Kidney (tissue), 14 donors: Measurements from ENCODE around the gene SNN. TPM values are rescaled to one million over a fixed set of nuclear protein-coding genes. Genes with fewer than 3 reads are reported as not detected.

Experiments used
- DNase-seq, 5 donors: peaks; one replicate each; pipeline ENCODE4 v3.0.0-alpha.2; 2013 to 2020
- FAIRE-seq: peaks from 2 replicates; lab custom pipeline; 2012; peaks lifted over from hg19 to GRCh38; lab: Jason Lieb, UNC
- H3K27ac ChIP-seq, 2 donors: one replicate each; pipeline ENCODE4 v1.7.0; 2013; ENCODE audit warnings: low read depth in 2 of 2, low read length in 2 of 2, inconsistent platforms in 1 of 2
- H3K27me3 ChIP-seq: one replicate; pipeline ENCODE4 v1.7.1; 2013; ENCODE audit warnings: low read length, inconsistent platforms; ENCODE audit not compliant: control insufficient read depth, insufficient read depth
- H3K36me3 ChIP-seq, 3 donors: one replicate each; pipeline versions ENCODE4 v1.7.0 to v1.7.1; 2013; ENCODE audit warnings: low read length in 3 of 3, control low read depth in 1 of 3, inconsistent platforms in 1 of 3; ENCODE audit not compliant: insufficient read depth in 3 of 3, control insufficient read depth in 2 of 3
- H3K4me1 ChIP-seq, 3 donors: one replicate each; pipeline versions ENCODE4 v1.7.0 to v1.7.1; 2013; ENCODE audit warnings: low read length in 3 of 3, inconsistent platforms in 1 of 3, low read depth in 1 of 3; ENCODE audit not compliant: control insufficient read depth in 2 of 3, insufficient read depth in 2 of 3
- H3K4me3 ChIP-seq, 3 donors: one replicate each; pipeline versions ENCODE4 v1.7.0 to v1.8.1; 2013; ENCODE audit warnings: low read length in 3 of 3, control low read depth in 1 of 3, inconsistent platforms in 1 of 3
- H3K9ac ChIP-seq, 3 donors: one replicate each; pipeline versions ENCODE4 v1.7.0 to v1.7.1; 2013; ENCODE audit warnings: low read length in 3 of 3, control low read depth in 1 of 3, inconsistent platforms in 1 of 3
- H3K9me3 ChIP-seq, 3 donors: one replicate each; pipeline versions ENCODE4 v1.7.0 to v1.7.1; 2013; ENCODE audit warnings: low read length in 3 of 3, control low read depth in 1 of 3, inconsistent platforms in 1 of 3; ENCODE audit not compliant: control insufficient read depth in 2 of 3, insufficient read depth in 1 of 3
- intact Hi-C: fragments of 100-400 bp; cut with DNase I; formaldehyde crosslinking; loops from one replicate; pipeline ENCODE4 v1.11.1; 2022
- polyA plus RNA-seq: library from polyadenylated mRNA; stranded (reverse); fragments of 350-450 nt; fragmentation: Illumina TruSeq; extraction: RNeasy Lipid Tissue Mini Kit (QIAGEN cat#74804); gene quantifications from one replicate; pipeline ENCODE4 v1.2.3, GENCODE V29; 2014; ENCODE audit warnings: low read depth, low replicate concordance; ENCODE audit not compliant: insufficient read depth
- total RNA-seq: library from RNA; stranded (reverse); fragmentation: NEBNext Ultra II Directional; extraction: Animal tissue kit (Norgen Biotek cat#: 25700); gene quantifications from one replicate; pipeline ENCODE4 v1.2.1, GENCODE V29; 2021
- TF ChIP-seq, protein P1 (sequence below): IDR thresholded peaks from 3 replicates; pipeline ENCODE4 v1.5.1; 2012; ENCODE audit warnings: mild to moderate bottlenecking, moderate library complexity, borderline replicate concordance; ENCODE audit not compliant: insufficient read depth; ENCODE audit errors: extremely low read depth
- donor health status: control.
- donor health status: control.
- donor health status: control.
- donor health status: control.
- donor health status: control.
- donor health status: DM: yes; HTN: yes; CAD: no.
- donor health status: Normal renal cell carcinoma (clear cell type).

The SNN gene
- total and polyA plus RNA-seq, 2 donors from 2014 or later: 16.6 to 21.9 TPM

DNA sequence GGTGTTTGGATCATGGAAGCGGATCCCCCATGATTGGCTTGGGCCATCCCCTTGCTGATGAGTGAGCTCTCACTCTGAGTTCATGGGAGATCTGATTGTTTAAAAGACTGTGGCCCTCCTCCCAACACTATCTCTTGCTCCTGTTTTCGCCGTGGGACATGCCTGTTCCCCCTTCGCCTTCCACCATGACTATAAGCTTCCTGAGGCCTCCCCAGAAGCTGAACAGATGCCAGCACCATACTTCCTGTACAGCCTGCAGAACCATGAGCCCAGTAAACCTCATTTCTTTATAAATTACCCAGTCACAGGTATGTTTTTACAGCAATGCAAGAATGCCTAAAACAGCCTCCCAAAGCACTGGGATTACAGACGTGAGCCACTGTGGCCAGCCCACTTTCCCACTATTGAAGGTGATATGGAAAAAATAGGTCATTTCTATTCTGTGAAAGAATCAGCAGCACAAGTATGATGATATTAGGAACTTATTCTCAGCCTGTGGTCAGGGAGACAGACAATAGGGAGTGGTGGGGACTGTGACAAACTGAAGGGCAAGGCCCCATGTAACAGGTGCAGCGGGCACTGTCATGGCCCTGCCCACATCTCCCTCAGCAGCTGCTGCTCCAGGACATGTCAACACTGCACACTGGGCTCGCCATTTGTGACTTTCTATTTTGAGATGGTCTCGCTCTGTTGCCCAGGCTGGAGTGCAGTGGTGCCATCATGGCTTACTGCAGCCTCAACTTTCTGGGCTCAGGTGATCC is 47.8 kb upstream of the SNN start:
- Histone ChIP-seq H3K36me3 (no peaks in the 10 kb centered on the region), H3K4me1 (peaks cover 0 to 7% (median 3%) of the 10 kb centered on the region in 3 donors), H3K4me3 (no peak overlapping the region), H3K27ac (no peak overlapping the region), H3K27me3 (no peaks in the 10 kb centered on the region), H3K9me3 (no peaks in the 10 kb centered on the region), H3K9ac (no peak overlapping the region)
- TF ChIP-seq, protein P1, sequence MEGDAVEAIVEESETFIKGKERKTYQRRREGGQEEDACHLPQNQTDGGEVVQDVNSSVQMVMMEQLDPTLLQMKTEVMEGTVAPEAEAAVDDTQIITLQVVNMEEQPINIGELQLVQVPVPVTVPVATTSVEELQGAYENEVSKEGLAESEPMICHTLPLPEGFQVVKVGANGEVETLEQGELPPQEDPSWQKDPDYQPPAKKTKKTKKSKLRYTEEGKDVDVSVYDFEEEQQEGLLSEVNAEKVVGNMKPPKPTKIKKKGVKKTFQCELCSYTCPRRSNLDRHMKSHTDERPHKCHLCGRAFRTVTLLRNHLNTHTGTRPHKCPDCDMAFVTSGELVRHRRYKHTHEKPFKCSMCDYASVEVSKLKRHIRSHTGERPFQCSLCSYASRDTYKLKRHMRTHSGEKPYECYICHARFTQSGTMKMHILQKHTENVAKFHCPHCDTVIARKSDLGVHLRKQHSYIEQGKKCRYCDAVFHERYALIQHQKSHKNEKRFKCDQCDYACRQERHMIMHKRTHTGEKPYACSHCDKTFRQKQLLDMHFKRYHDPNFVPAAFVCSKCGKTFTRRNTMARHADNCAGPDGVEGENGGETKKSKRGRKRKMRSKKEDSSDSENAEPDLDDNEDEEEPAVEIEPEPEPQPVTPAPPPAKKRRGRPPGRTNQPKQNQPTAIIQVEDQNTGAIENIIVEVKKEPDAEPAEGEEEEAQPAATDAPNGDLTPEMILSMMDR: no peak
- DNase-seq (no peak), FAIRE-seq (no peak)
- intact Hi-C loops: no loop called here

DNA sequence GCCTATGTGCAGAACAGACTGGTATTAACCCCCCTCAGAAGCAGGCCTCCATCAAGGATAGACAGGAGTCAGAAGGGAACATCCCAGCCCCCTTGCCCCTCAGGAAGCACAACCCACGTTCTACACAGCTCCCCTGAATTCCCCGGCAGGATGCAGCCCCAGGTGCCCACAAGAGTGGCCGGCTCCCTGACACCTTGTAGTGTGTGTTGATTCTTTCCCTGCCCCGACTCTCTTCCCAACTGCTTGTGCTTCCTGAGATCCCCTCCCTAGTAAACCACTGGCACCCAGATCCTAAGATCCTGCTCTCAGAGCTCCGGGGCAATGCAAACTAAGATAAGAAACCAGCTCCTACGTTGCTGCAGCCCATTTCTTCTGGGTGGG is 46.7 kb upstream of the SNN start:
- TF ChIP-seq, protein P1: no peak
- DNase-seq (no peak), FAIRE-seq (no peak)
- H3K9me3 ChIP-seq: no peaks in the 10 kb centered on the region
- no peak overlapping the region for H3K4me3 ChIP-seq
- H3K27ac ChIP-seq: peak overlapping the region in 1 of 2 donors; percentile 60
- no peaks in the 10 kb centered on the region for H3K27me3 ChIP-seq
- H3K36me3 ChIP-seq: no peaks in the 10 kb centered on the region
- H3K4me1 ChIP-seq: peaks cover 0 to 7% (median 3%) of the 10 kb centered on the region in 3 donors
- intact Hi-C loops: no loop called here
- peak overlapping the region in 1 of 3 donors; percentile 26 for H3K9ac ChIP-seq

DNA sequence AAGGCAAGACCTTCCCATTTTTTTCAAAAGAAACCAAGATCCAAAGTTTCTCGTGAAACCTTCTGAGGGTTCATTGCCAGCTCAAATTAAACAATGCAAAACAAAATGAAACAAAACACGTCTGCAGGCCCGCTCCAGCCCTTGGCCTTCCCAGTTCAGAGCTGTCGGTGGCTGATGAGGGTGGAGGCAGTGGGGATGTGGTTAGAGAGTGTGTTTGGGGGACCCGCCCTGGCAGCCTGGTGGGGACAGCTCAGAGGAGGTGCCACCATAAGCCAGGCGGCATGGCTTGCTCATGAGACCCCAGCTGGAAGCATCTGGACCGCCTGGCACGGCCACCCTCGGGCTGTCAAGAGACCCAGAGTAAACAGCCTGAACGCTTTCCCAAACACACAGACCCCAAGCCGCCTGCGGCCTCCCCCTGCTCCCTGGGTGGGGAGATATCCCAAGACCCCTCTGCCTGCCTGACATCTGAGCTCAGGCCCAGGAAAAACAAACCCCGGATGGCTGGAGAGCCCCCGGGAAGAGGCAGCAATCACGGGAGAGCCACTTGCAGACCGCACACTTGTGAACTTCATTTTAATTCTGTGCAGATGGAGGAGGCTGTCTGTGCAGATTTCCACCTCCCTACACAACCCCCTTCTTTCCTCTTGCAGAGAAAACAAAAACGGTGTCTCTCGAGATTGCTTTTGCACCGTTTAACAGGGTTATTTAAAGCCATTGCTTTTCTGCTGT is 46.2 kb upstream of the SNN start:
- peak overlapping the region in 1 of 3 donors; percentile 53 for H3K9ac ChIP-seq
- H3K27ac ChIP-seq: peak overlapping the region in 1 of 2 donors; percentile 60
- DNase-seq (peak in 1 of 5 donors; percentile 44), FAIRE-seq (no peak)
- intact Hi-C loops: no loop called here
- H3K9me3 ChIP-seq: no peaks in the 10 kb centered on the region
- no peaks in the 10 kb centered on the region for H3K36me3 ChIP-seq
- H3K4me3 ChIP-seq: no peak overlapping the region
- no peaks in the 10 kb centered on the region for H3K27me3 ChIP-seq
- H3K4me1 ChIP-seq: peaks cover 0 to 7% (median 3%) of the 10 kb centered on the region in 3 donors
- TF ChIP-seq, protein P1: no peak
